HG02981 (cell line): ENCODE results near the gene ST3GAL3.
A peak's percentile ranks its signal among the peaks of the same experiment; 100 is the strongest.
"Not testable (repeated sequence)": the region's sequence is repeated elsewhere in the genome, so short reads cannot be mapped to it uniquely, and the experiment has no call there.

Experiments
- ATAC-seq: cut with Tn5 transposase; IDR thresholded peaks from one replicate; pipeline ENCODE4 v1.9.1; 2021; ENCODE audit warnings: mild to moderate bottlenecking, moderate library complexity; ENCODE audit not compliant: unreplicated experiment

ST3GAL3 gene

GRCh38 chr1:43817304-43817939, 110.1 kb downstream of the ST3GAL3 start:
- no peak for ATAC-seq

- no peak for ATAC-seq
These were observed 111.4 kb downstream of the ST3GAL3 start for GRCh38 chr1:43818691-43819090.

- no peak for ATAC-seq
These were observed 112.0 kb downstream of the ST3GAL3 start for GRCh38 chr1:43819357-43819756.

GRCh38 chr1:43821471-43821870, 114.1 kb downstream of the ST3GAL3 start:
- no peak for ATAC-seq

- ATAC-seq, result no peak
These were observed 114.8 kb downstream of the ST3GAL3 start for GRCh38 chr1:43822040-43822690.

GRCh38 chr1:43824795-43825194, 117.5 kb downstream of the ST3GAL3 start:
- no peak for ATAC-seq

GRCh38 chr1:43828574-43828973, 121.2 kb downstream of the ST3GAL3 start:
- no peak for ATAC-seq

- no peak for ATAC-seq
These were observed 123.5 kb downstream of the ST3GAL3 start for GRCh38 chr1:43830802-43831201.

GRCh38 chr1:43831851-43832250, 124.5 kb downstream of the ST3GAL3 start:
- no peak for ATAC-seq

- peak; percentile 48 for ATAC-seq
These were observed 124.9 kb downstream of the ST3GAL3 start for GRCh38 chr1:43832255-43832654.

GRCh38 chr1:43832998-43833397, 125.7 kb downstream of the ST3GAL3 start:
- no peak for ATAC-seq

- not testable (repeated sequence) for ATAC-seq
These were observed 126.6 kb downstream of the ST3GAL3 start for GRCh38 chr1:43833902-43834279.

- ATAC-seq, result no peak
These were observed 127.1 kb downstream of the ST3GAL3 start for GRCh38 chr1:43834280-43835081.

GRCh38 chr1:43835082-43836021, 128.0 kb downstream of the ST3GAL3 start:
- no peak for ATAC-seq

GRCh38 chr1:43836267-43836951, 129.1 kb downstream of the ST3GAL3 start:
- no peak for ATAC-seq

- ATAC-seq, result no peak
These were observed 131.7 kb downstream of the ST3GAL3 start for GRCh38 chr1:43839056-43839455.

GRCh38 chr1:43841321-43842174, 134.2 kb downstream of the ST3GAL3 start:
- ATAC-seq, result no peak

- no peak for ATAC-seq
These were observed 134.8 kb downstream of the ST3GAL3 start for GRCh38 chr1:43842175-43842498.

GRCh38 chr1:43843684-43844083, 136.3 kb downstream of the ST3GAL3 start:
- ATAC-seq, result no peak
